HEK293 (cell line): ENCODE data around the gene DDR2.

ENCODE experiments used
- ATF2 ChIP-seq: fragments of 450-650 bp; formaldehyde crosslinking; IDR thresholded peaks from 2 replicates; pipeline ENCODE4 v1.5.1; 2016; ENCODE audit warnings: missing biosample characterization, missing genetic modification characterization, low read depth
- CTCF ChIP-seq: fragments of 450-650 bp; formaldehyde crosslinking; IDR thresholded peaks from 2 replicates; pipeline ENCODE4 v1.5.1; 2016; ENCODE audit warnings: missing biosample characterization, missing genetic modification characterization
- KLF1 ChIP-seq: fragments of 450-650 bp; formaldehyde crosslinking; IDR thresholded peaks from 2 replicates; pipeline ENCODE4 v1.5.1; 2016; ENCODE audit warnings: missing biosample characterization, missing genetic modification characterization
- ZBTB11 ChIP-seq: fragments of 450-650 bp; formaldehyde crosslinking; conservative IDR thresholded peaks from 2 replicates; pipeline ENCODE4 v1.5.1; 2016; ENCODE audit warnings: low read depth, missing biosample characterization, missing genetic modification characterization
- ZNF302 ChIP-seq: fragments of 450-650 bp; formaldehyde crosslinking; IDR thresholded peaks from 2 replicates; pipeline ENCODE4 v1.5.1; 2016; ENCODE audit warnings: missing biosample characterization, missing genetic modification characterization, low read depth
- ZNF449 ChIP-seq: fragments of 450-650 bp; formaldehyde crosslinking; IDR thresholded peaks from 2 replicates; pipeline ENCODE4 v1.5.1; 2017; ENCODE audit warnings: missing biosample characterization, mild to moderate bottlenecking, missing genetic modification characterization, moderate library complexity
- ZNF610 ChIP-seq: fragments of 450-650 bp; formaldehyde crosslinking; IDR thresholded peaks from 2 replicates; pipeline ENCODE4 v1.5.1; 2016; ENCODE audit warnings: missing biosample characterization, missing genetic modification characterization, borderline replicate concordance

GRCh38 chr1:162609306-162609705 is 23.0 kb upstream of the DDR2 start:
- TF ChIP-seq CTCF (tag by site-specific recombination) (no peak), ZNF302 (no peak), ATF2 (no peak), KLF1 (tag by site-specific recombination) (no peak), ZBTB11 (tag by site-specific recombination) (no peak), ZNF610 (tag by site-specific recombination) (no peak), ZNF449 (no peak)
